SK-N-SH treated with all-trans-retinoic acid at 6 μM for 48 hours (cell line): ENCODE data around the gene ABHD4.

Experiments used
- ARNTL ChIP-seq: fragments of 450-650 bp; formaldehyde crosslinking; IDR thresholded peaks from 2 replicates; pipeline ENCODE4 v1.5.0; 2020; ENCODE audit warnings: low read depth, mild to moderate bottlenecking, moderate library complexity, borderline replicate concordance
- CREB5 ChIP-seq: fragments of 250-450 bp; sonication (Bioruptor Pico); IDR thresholded peaks from 2 replicates; pipeline ENCODE4 v1.5.1; 2020; ENCODE audit warnings: low read depth, mild to moderate bottlenecking, moderate library complexity
- OSR1 ChIP-seq: fragments of 250-450 bp; sonication (Bioruptor Pico); IDR thresholded peaks from 2 replicates; pipeline ENCODE4 v1.8.0; 2022; ENCODE audit warnings: moderate library complexity, mild to moderate bottlenecking, inconsistent platforms
- RARB ChIP-seq: fragments of 250-450 bp; sonication (Bioruptor Pico); IDR thresholded peaks from 2 replicates; pipeline ENCODE4 v1.8.0; 2021; ENCODE audit warnings: mild to moderate bottlenecking, moderate library complexity

- TF ChIP-seq OSR1 (CRISPR knock-in tag) (no peak), CREB5 (no peak), ARNTL (CRISPR knock-in tag) (no peak), RARB (CRISPR knock-in tag) (no peak)
Observed at GRCh38 chr14:22622255-22622654, 24.2 kb downstream of the ABHD4 start.
